BJ (cell line): Measurements from ENCODE around the gene DHX16. TPM values are rescaled to one million over a fixed set of nuclear protein-coding genes. Genes with fewer than 3 reads are reported as not detected.
A peak's percentile ranks its signal among the peaks of the same experiment; 100 is the strongest.

ENCODE experiments used
- CTCF ChIA-PET: fragments of 350-600 bp; formaldehyde crosslinking; extraction: SDS; loops from one replicate; lab custom pipeline; 2021; ENCODE audit warnings: antibody characterized with exemption, inconsistent platforms; lab: Yijun Ruan, JAX
- POLR2A ChIA-PET: fragments of 300-600 bp; sonication (Branson Sonifier 250); formaldehyde crosslinking; extraction: SDS; loops from one replicate; lab custom pipeline; 2021; ENCODE audit warnings: antibody characterized with exemption; lab: Charles Lee
- DNase-seq: peaks from one replicate; pipeline ENCODE4 v3.0.0-alpha.2; 2011; ENCODE audit warnings: low read depth
- H3K27me3 ChIP-seq: 2 replicates; pipeline ENCODE4 v1.6.0; 2011; ENCODE audit warnings: low read length; ENCODE audit not compliant: control insufficient read depth, insufficient read depth
- H3K36me3 ChIP-seq: 2 replicates; pipeline ENCODE4 v1.5.1; 2011; ENCODE audit warnings: low read length; ENCODE audit not compliant: control insufficient read depth, insufficient read depth
- H3K4me3 ChIP-seq: 2 replicates; pipeline ENCODE4 v1.5.1; 2011; ENCODE audit warnings: low read depth, mild to moderate bottlenecking, control low read depth, low read length
- polyA plus RNA-seq: library from polyadenylated mRNA; depleted of rRNA; stranded (reverse); fragments of >200 nt; gene quantifications from 2 replicates; pipeline ENCODE4 v1.2.3, GENCODE V29; 2011
- TF ChIP-seq, protein P1 (sequence below): IDR thresholded peaks from 2 replicates; pipeline ENCODE4 v1.5.1; 2011; ENCODE audit warnings: low read depth, mild to moderate bottlenecking, control low read depth, inconsistent platforms, low read length, moderate library complexity; ENCODE audit not compliant: insufficient read depth

DHX16 gene
- polyA plus RNA-seq, 1 experiment: 44.5 TPM

DNA sequence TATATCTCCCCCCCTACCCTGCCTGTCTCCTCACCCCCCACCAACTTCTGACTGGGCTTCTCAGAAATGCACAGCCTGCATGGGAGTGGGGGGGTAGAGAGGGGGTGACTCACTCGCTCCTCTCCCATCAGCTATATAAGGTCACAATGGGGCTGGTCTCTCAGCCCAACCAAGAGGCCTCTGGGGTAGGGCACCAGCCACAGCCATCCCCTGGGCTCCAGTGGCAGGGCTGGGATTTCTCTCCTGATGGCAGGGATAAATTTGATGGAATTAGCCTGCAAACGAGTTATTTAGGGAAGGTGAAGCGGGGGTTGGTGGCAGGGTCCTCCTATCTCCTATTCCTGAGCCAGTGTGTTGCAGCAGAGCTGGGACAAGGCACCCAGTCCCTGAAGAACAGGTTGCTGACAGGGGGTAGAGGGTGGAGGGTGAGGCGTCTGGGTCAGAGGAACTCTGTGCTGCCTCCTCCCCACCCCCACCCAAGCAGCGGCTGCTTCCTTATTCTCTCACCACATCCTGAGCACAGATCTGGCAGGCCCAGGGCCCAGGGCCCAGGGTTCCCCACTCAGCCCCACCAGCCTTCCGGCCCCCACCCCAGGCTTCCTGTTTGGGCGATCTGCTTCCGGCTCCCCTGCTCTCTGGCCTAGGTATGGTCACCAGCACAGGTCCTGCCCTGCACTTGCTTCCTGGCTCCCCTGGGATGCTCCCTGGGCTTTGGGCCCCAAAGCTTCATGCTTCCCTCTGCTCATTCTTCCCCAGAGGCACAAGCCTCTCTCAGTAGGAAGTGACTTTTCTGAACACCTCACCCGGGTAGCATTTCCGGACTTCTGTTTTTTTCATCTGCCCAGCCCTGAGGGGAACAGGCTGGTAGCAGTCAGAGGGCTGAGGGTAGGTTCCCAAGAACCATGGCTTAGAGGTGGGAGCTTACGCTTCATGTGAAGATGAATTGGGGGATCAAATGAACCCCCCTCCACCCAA is 9.6 kb upstream of the DHX16 start:
- H3K4me3 ChIP-seq: peak overlapping the region; percentile 87
- no peaks in the 10 kb centered on the region for H3K27me3 ChIP-seq
- CTCF ChIA-PET: interaction anchor here (0.9 to 17.2 kb wide), 3 partner anchors 8 to 62 kb away, joined by 3 to 387 read pairs (median 3); partner anchors contain the start of genes IER3, MDC1 and TUBB
- POLR2A ChIA-PET: interaction anchor here (1.0 kb wide), 1 partner anchor 39 kb away, joined by 4 read pairs; no protein-coding TSS in a partner anchor
- TF ChIP-seq, protein P1, sequence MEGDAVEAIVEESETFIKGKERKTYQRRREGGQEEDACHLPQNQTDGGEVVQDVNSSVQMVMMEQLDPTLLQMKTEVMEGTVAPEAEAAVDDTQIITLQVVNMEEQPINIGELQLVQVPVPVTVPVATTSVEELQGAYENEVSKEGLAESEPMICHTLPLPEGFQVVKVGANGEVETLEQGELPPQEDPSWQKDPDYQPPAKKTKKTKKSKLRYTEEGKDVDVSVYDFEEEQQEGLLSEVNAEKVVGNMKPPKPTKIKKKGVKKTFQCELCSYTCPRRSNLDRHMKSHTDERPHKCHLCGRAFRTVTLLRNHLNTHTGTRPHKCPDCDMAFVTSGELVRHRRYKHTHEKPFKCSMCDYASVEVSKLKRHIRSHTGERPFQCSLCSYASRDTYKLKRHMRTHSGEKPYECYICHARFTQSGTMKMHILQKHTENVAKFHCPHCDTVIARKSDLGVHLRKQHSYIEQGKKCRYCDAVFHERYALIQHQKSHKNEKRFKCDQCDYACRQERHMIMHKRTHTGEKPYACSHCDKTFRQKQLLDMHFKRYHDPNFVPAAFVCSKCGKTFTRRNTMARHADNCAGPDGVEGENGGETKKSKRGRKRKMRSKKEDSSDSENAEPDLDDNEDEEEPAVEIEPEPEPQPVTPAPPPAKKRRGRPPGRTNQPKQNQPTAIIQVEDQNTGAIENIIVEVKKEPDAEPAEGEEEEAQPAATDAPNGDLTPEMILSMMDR: no peak
- peak; percentile 58 for DNase-seq
- H3K36me3 ChIP-seq: peaks cover 15% of the 10 kb centered on the region

- Histone ChIP-seq H3K27me3 (no peaks in the 10 kb centered on the region), H3K36me3 (peaks cover 18% of the 10 kb centered on the region), H3K4me3 (peak overlapping the region; percentile 87)
- no peak for DNase-seq
- TF ChIP-seq, protein P1: no peak
- ChIA-PET POLR2A (interaction anchor here (0.6 to 1.0 kb wide), 2 partner anchors 40 to 196 kb away, joined by 3 to 4 read pairs; no protein-coding TSS in a partner anchor), CTCF (interaction anchor here (1.3 to 17.2 kb wide), 4 partner anchors 10 to 233 kb away, joined by 3 to 387 read pairs (median 4); partner anchors contain the start of genes DHX16, MDC1, TUBB and VARS2)
Measured at GRCh38 chr6:30681766-30682142, 8.9 kb upstream of the DHX16 start.

DNA sequence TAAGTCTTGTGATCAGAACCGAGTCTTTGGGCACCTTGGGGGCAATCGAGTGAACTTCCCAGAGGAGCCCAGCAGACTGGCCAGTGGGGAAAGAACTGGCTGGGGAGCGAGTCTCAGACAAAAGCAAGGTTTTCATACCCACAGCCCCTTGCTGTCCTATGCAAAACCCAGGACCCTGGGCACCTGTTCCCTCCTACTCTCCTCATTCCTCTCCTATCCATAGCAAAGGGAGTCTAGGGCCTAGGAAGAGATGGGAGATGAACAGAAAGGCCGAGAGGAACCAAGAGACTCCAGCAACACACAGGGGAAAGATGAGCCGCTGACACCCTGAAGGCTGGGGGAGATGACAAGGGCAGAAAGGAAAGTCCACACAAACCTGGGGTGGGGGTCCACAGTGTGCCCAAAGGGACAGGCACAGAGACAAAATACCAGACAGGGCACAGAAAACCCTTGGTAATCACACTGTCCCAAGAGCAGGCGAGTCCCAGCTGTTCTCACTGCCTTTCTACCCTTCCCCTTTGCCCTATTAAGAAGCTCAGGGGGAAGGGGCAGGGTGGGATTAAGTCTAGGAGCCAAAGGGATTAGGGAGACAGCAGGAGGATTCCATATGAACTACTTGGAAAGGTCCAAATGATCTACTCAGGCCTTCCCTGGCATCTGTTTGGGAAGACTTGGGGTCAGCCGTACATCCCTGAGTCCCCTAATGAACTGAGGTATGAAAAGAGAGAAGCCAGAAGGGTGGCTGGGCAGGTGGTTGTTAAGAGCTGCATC is 7.1 kb upstream of the DHX16 start:
- H3K27me3 ChIP-seq: no peaks in the 10 kb centered on the region
- H3K4me3 ChIP-seq: peak overlapping the region; percentile 9; the same call in 1 of the 2 replicates
- DNase-seq: no peak
- ChIA-PET POLR2A (no interaction called here), CTCF (interaction anchor here (0.7 to 17.2 kb wide), 12 partner anchors 8 to 197 kb away, joined by 3 to 387 read pairs (median 7); partner anchors contain the start of genes DHX16, FLOT1, MDC1 and NRM)
- TF ChIP-seq, protein P1: no peak
- peaks cover 25% of the 10 kb centered on the region for H3K36me3 ChIP-seq

GRCh38 chr6:30678964-30679726 is 6.3 kb upstream of the DHX16 start:
- H3K36me3 ChIP-seq: peaks cover 23% of the 10 kb centered on the region
- TF ChIP-seq, protein P1: peak; percentile 97
- no peak overlapping the region; the same call in 1 of the 2 replicates for H3K4me3 ChIP-seq
- H3K27me3 ChIP-seq: no peaks in the 10 kb centered on the region
- ChIA-PET POLR2A (interaction anchor here (0.5 kb wide), 1 partner anchor 53 kb away, joined by 5 read pairs; the partner anchor contains the start of gene ATAT1), CTCF (interaction anchor here (0.6 to 17.2 kb wide), 35 partner anchors 9 to 851 kb away, joined by 3 to 387 read pairs (median 4); partner anchors contain the start of genes FLOT1, IER3, MDC1 and NRM)
- DNase-seq: no peak
